Esophagus squamous epithelium (tissue), 4 donors: ENCODE data around the gene MPDU1.

Source experiments
- CTCF ChIP-seq, 6 experiments: fragments of 450-650 bp in 4 of 6; fragments of 200-600 bp in 2 of 6; sonication (generic) in 2 of 6; IDR thresholded peaks; one replicate each; pipeline ENCODE4 v1.5.1; 2016 to 2019; ENCODE audit warnings: antibody characterized with exemption in 6 of 6, mild to moderate bottlenecking in 4 of 6, moderate library complexity in 4 of 6
- POLR2A ChIP-seq, 4 donors: fragments of 450-650 bp; IDR thresholded peaks; one replicate each; pipeline ENCODE4 v1.6.1; 2017; ENCODE audit warnings: antibody characterized with exemption in 4 of 4, mild to moderate bottlenecking in 4 of 4, moderate library complexity in 3 of 4

- TF ChIP-seq CTCF (IDR thresholded peaks at IDR 0.05) (no peak), POLR2A (IDR thresholded peaks at IDR 0.05) (no peak)
Measured at GRCh38 chr17:7555320-7555948, 28.2 kb upstream of the MPDU1 start.
